ENCODE data around the gene SLC22A23.

Gene SLC22A23

GRCh38 chr6:3351105-3351676, 105.7 kb downstream of the SLC22A23 start:
- DNase-seq: no peak

- DNase-seq: no peak
Observed at GRCh38 chr6:3350252-3350796, 106.5 kb downstream of the SLC22A23 start.

GRCh38 chr6:3349388-3350251, 107.2 kb downstream of the SLC22A23 start:
- no peak for DNase-seq

- no peak for DNase-seq
Observed at GRCh38 chr6:3348821-3349220, 108.0 kb downstream of the SLC22A23 start.

- DNase-seq: no peak
Observed at GRCh38 chr6:3347826-3348225, 109.0 kb downstream of the SLC22A23 start.

GRCh38 chr6:3347247-3347646, 109.6 kb downstream of the SLC22A23 start:
- no peak for DNase-seq

GRCh38 chr6:3346476-3346875, 110.4 kb downstream of the SLC22A23 start:
- DNase-seq: no peak

GRCh38 chr6:3345836-3346235, 111.0 kb downstream of the SLC22A23 start:
- DNase-seq: no peak

GRCh38 chr6:3343089-3343883, 113.6 kb downstream of the SLC22A23 start:
- DNase-seq: no peak

- DNase-seq: no peak
Observed at GRCh38 chr6:3341467-3341866, 115.4 kb downstream of the SLC22A23 start.

- DNase-seq: no peak
Observed at GRCh38 chr6:3340894-3341293, 116.0 kb downstream of the SLC22A23 start.

- no peak for DNase-seq
Observed at GRCh38 chr6:3340358-3340802, 116.5 kb downstream of the SLC22A23 start.

GRCh38 chr6:3339811-3340210, 117.0 kb downstream of the SLC22A23 start:
- no peak for DNase-seq

GRCh38 chr6:3337521-3338350, 119.1 kb downstream of the SLC22A23 start:
- no peak for DNase-seq

GRCh38 chr6:3336859-3337515, 119.9 kb downstream of the SLC22A23 start:
- no peak for DNase-seq

- DNase-seq: no peak
Observed at GRCh38 chr6:3336066-3336786, 120.6 kb downstream of the SLC22A23 start.

- DNase-seq: no peak
Observed at GRCh38 chr6:3335169-3335568, 121.7 kb downstream of the SLC22A23 start.

GRCh38 chr6:3334555-3334954, 122.3 kb downstream of the SLC22A23 start:
- DNase-seq: no peak

GRCh38 chr6:3333263-3333662, 123.6 kb downstream of the SLC22A23 start:
- no peak for DNase-seq

GRCh38 chr6:3331971-3332370, 124.9 kb downstream of the SLC22A23 start:
- DNase-seq: no peak

- DNase-seq: no peak
Observed at GRCh38 chr6:3331494-3331893, 125.4 kb downstream of the SLC22A23 start.
